Measurements from ENCODE around the gene PAPOLA.

GRCh38 chr14:96466918-96467317 is 35.3 kb upstream of the PAPOLA start:
- no peak for TF ChIP-seq GATA3 (IDR thresholded peaks at IDR 0.05; ENCODE audit: low read depth, low read length)
- TF ChIP-seq GATA2 (IDR thresholded peaks at IDR 0.05; ENCODE audit: low read depth, low read length): no peak
